HEK293 (cell line): ENCODE data around the gene CLIC4.

ENCODE experiments used
- CTCF ChIP-seq: fragments of 450-650 bp; formaldehyde crosslinking; IDR thresholded peaks from 2 replicates; pipeline ENCODE4 v1.5.1; 2016; ENCODE audit warnings: missing biosample characterization, missing genetic modification characterization
- PATZ1 ChIP-seq: fragments of 450-650 bp; formaldehyde crosslinking; IDR thresholded peaks from 2 replicates; pipeline ENCODE4 v1.5.1; 2016; ENCODE audit warnings: missing biosample characterization, missing genetic modification characterization
- SP2 ChIP-seq: fragments of 450-650 bp; formaldehyde crosslinking; IDR thresholded peaks from 2 replicates; pipeline ENCODE4 v1.5.1; 2016; ENCODE audit warnings: missing biosample characterization, missing genetic modification characterization
- YY1 ChIP-seq: fragments of 450-650 bp; formaldehyde crosslinking; IDR thresholded peaks from 2 replicates; pipeline ENCODE4 v1.5.1; 2018; ENCODE audit warnings: missing biosample characterization, missing genetic modification characterization
- ZNF114 ChIP-seq: fragments of 450-650 bp; formaldehyde crosslinking; IDR thresholded peaks from 2 replicates; pipeline ENCODE4 v1.5.0; 2017; ENCODE audit warnings: missing biosample characterization, missing genetic modification characterization
- ZNF140 ChIP-seq: fragments of 450-650 bp; formaldehyde crosslinking; IDR thresholded peaks from 2 replicates; pipeline ENCODE4 v1.5.1; 2016; ENCODE audit warnings: missing biosample characterization, missing genetic modification characterization
- ZNF223 ChIP-seq: fragments of 450-650 bp; formaldehyde crosslinking; IDR thresholded peaks from 2 replicates; pipeline ENCODE4 v1.5.1; 2016; ENCODE audit warnings: missing biosample characterization, missing genetic modification characterization
- ZNF274 ChIP-seq, 2 experiments: fragments of 200-500 bp in 1 of 2; fragments of 450-650 bp in 1 of 2; sonication (Bioruptor generic) in 1 of 2; formaldehyde crosslinking in 1 of 2; IDR thresholded peaks; 2 replicates each; pipeline versions ENCODE4 v1.5.1 to v1.6.1; 2014 to 2016; ENCODE audit warnings: borderline replicate concordance in 1 of 2, inconsistent platforms in 1 of 2, low read length in 1 of 2, missing biosample characterization in 1 of 2, missing genetic modification characterization in 1 of 2
- ZNF335 ChIP-seq: fragments of 450-650 bp; formaldehyde crosslinking; conservative IDR thresholded peaks from 2 replicates; pipeline ENCODE4 v1.5.1; 2016; ENCODE audit warnings: missing biosample characterization, missing genetic modification characterization
- ZNF549 ChIP-seq: fragments of 450-650 bp; IDR thresholded peaks from 2 replicates; pipeline ENCODE4 v1.5.1; 2018; ENCODE audit warnings: missing biosample characterization, missing genetic modification characterization, mild to moderate bottlenecking, inconsistent platforms, moderate library complexity
- ZNF664 ChIP-seq: fragments of 450-650 bp; formaldehyde crosslinking; IDR thresholded peaks from 2 replicates; pipeline ENCODE4 v1.5.1; 2016; ENCODE audit warnings: missing biosample characterization, missing genetic modification characterization
- ZSCAN16 ChIP-seq: fragments of 450-650 bp; formaldehyde crosslinking; IDR thresholded peaks from 2 replicates; pipeline ENCODE4 v1.5.1; 2016; ENCODE audit warnings: missing biosample characterization, missing genetic modification characterization
- ZSCAN5A ChIP-seq: fragments of 450-650 bp; formaldehyde crosslinking; IDR thresholded peaks from 2 replicates; pipeline ENCODE4 v1.5.1; 2016; ENCODE audit warnings: missing biosample characterization, missing genetic modification characterization

GRCh38 chr1:24751833-24752232, 6.6 kb downstream of the CLIC4 start:
- TF ChIP-seq CTCF (tag by site-specific recombination), result no peak
- no peak for TF ChIP-seq PATZ1
- no peak for TF ChIP-seq ZNF223 (tag by site-specific recombination)
- TF ChIP-seq SP2, result no peak
- TF ChIP-seq ZNF114, result no peak
- no peak for TF ChIP-seq ZSCAN16
- no peak for TF ChIP-seq YY1 (tag by site-specific recombination)
- no peak for TF ChIP-seq ZNF335 (tag by site-specific recombination)
- TF ChIP-seq ZNF274 (IDR thresholded peaks at IDR 0.05; ENCODE audit: low read length), result no peak
- no peak for TF ChIP-seq ZNF274 (tag by site-specific recombination; IDR thresholded peaks at IDR 0.05; ENCODE audit: borderline replicate concordance)
- TF ChIP-seq ZNF140 (tag by site-specific recombination), result no peak
- no peak for TF ChIP-seq ZNF664 (tag by site-specific recombination)
- no peak for TF ChIP-seq ZSCAN5A
- TF ChIP-seq ZNF549, result no peak
